Neural progenitor cell (in vitro differentiated cells): Measurements from ENCODE around the gene FAM43A.

Experiments used
- EZH2 ChIP-seq: fragments of 200-600 bp; sonication (generic); IDR thresholded peaks from 2 replicates; pipeline ENCODE4 v1.6.1; 2017; ENCODE audit warnings: antibody characterized with exemption, mild to moderate bottlenecking, moderate library complexity
- TF ChIP-seq, protein P1 (sequence below): fragments of 200-600 bp; sonication (generic); IDR thresholded peaks from 2 replicates; pipeline ENCODE4 v1.5.1; 2017; ENCODE audit warnings: antibody characterized with exemption, mild to moderate bottlenecking

GRCh38 chr3:194705227-194705626 lies 19.5 kb downstream of the FAM43A start:
- TF ChIP-seq, protein P1, sequence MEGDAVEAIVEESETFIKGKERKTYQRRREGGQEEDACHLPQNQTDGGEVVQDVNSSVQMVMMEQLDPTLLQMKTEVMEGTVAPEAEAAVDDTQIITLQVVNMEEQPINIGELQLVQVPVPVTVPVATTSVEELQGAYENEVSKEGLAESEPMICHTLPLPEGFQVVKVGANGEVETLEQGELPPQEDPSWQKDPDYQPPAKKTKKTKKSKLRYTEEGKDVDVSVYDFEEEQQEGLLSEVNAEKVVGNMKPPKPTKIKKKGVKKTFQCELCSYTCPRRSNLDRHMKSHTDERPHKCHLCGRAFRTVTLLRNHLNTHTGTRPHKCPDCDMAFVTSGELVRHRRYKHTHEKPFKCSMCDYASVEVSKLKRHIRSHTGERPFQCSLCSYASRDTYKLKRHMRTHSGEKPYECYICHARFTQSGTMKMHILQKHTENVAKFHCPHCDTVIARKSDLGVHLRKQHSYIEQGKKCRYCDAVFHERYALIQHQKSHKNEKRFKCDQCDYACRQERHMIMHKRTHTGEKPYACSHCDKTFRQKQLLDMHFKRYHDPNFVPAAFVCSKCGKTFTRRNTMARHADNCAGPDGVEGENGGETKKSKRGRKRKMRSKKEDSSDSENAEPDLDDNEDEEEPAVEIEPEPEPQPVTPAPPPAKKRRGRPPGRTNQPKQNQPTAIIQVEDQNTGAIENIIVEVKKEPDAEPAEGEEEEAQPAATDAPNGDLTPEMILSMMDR = no peak
- no peak for TF ChIP-seq EZH2
